Measurements from ENCODE around the gene PIH1D1.

The PIH1D1 gene

DNA sequence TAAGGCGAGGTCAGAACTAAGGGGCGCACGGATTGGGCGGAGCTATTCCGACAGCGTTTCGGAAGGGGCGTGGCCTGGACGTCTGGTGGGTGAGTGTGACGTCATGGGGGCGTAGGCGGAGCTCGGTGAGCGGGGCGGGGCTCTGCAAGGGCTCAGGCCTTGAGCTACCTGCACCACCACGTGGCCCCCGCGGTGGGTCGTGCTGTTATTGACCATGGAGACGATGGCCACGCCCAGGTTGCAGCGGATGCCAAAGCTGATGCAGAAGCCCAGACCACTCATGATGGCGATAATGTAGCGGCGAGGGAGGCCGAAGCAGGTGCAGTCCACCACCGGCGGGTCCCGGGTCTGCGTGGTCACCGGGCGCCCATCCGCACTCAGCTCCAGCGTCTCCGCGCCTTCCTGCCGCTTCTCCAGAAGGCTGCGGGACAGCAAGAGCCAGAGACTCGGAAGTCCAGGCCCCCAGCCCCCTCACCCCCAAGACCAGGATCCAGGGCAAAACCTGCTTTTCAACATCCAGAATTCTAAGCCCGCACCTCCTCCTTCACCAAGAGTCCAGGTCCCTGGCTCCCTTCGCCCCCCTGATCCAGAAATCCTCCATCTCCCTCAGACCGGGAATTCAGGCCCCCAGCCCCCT is 15.1 kb downstream of the PIH1D1 start:
- DNase-seq (ENCODE audit: low read depth in 1 of 2, low spot score in 1 of 2): peak in 1 of 2 donors; percentile 35

DNA sequence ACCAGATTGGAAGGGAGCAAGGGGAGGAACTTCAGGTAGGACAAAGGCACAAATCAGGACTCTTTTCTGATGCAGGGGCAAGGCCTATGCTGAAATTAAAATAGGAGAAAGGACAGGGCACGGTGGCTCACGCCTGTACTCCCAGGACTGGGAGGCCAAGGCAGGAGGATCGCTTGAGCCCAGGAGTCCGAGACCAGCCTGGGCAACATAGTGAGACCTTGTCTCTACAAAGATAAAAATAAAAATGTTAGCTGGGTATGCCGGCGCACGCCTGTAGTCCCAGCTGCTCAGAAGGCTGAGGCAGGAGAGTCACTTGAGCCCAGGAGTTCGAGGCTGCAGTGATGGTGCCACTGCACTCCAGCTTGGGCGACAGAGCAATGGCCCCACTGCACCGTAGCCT is 15.9 kb downstream of the PIH1D1 start:
- no peak for DNase-seq (ENCODE audit: low read depth in 1 of 2, low spot score in 1 of 2)

DNA sequence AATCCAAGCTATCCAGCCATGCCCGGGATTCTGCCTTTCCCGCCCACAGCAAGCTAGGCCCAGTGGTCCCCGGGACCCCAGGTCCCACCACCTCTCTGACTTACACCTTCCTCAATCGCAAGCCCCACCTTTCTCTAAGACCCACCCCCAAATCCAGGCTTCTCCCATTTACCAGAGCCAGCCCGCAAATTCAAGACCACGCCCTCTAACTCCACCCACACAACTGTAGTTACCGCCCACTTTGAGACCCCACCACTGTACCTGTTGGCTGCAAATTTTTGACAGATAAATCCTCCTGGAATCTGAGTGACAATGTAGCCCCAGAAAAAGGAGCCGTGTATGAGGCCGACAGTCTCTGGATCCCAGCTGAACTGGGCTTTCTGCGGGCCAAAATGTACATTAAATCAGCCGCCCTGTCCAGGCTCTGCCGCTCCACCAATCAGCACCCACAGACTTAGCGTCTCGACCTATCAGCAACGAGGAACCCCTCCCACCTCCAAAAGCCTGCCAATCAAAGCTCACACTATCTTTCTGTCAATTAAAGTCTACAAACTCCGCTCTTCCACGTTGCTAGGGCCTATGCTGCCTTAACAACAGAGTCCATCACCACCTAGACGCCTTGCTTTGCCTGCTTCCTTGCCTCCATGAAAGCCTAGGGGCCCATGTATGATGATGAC is 16.6 kb downstream of the PIH1D1 start:
- DNase-seq (ENCODE audit: low read depth in 1 of 2, low spot score in 1 of 2): no peak

DNA sequence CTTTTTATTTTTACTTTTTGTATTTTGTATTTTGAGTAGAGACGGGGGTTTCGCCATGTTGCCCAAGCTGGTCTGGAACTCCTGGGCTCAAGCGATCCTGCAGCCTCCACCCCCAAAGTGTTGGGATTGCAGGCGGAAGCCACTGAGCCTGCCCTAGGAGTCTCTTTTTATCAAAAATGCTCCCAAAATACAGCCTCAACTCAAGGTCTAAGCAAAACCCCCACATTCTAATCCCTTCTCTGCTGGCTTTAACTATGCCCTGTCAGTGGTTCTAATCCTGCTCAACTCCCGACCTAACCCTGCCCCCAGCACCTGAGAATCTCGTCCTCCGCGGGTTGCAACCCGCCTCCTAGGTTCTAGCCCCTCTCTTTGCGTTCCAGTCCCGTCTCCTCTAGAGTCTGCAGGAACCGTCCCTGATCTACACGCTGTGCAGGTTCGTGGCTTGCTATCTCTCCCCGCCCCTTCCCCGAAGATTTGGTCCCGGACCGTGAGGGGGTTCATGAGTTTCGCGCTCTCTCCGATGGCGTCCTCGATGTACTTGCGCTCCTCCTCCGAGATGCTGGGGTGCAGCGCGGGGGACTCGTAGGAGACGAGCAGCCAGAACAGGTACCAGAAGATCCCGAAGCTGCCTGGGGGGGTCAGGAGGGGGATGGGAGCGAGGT is 18.2 kb downstream of the PIH1D1 start:
- no peak for DNase-seq (ENCODE audit: low read depth in 1 of 2, low spot score in 1 of 2)

DNA sequence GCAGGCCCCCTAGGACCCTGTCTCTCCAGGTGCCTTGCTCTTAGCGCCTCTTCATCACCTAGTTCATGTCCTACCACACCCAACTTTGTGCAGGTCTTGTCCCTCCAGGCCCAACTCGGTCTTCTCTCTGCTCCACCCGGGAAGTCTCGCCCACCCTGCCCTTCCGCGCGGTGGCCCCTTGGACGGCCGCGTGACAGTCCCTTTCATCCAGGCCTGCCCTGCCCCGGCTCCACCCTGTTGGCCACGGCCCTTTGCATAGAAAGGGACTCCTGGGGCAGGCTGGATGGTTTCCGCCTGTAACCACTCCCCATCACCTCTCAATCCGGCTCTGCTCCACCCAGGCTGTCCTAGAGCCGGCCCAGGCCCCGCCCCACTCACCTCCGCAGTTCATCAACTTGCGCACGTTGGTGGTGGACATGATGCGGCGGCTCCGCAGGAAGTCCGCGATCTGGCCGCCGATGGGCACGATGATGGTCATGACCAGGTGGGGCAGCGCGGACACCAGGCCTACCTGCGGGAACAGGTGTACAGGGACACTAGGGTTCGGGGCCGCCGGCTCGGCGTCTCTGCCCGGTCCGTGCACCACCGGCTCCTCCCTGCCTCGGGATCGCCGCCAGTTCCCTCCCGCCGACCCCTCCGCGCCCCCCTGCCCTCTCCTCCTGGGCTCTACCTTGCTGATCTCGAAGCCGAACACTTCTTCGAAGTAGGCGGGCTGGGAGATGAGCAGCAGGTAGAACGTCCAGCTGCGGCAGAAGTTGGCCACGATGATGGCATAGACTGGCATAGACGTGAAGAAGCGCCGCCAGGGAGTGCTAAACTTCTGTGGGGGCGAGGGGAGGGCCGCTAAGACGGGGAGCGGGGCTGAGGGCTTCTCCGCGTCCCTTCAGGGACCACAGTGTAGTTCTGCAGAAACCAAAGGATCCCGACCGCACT is 19.2 kb downstream of the PIH1D1 start:
- no peak for DNase-seq (ENCODE audit: low read depth in 1 of 2, low spot score in 1 of 2)

DNA sequence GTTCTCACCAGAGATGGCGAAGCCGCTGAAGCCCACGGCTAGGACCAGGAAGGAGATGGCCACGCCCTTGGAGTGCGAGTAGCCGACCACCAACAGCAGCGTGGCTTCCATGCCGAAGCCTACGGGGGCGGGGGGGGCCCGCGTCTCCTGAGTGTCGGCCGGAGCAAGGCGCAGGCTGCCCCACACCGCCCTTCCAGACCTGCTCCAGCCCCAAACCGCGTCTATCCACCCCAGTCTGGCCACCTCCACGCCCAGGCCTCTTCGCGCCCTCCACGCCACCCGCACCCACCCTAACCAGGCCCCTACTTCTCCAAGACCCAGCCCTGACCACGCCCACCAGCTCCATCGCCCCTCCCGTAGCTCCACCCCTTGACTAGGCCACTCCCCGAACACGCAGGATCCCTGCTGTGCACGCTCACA is 20.3 kb downstream of the PIH1D1 start:
- no peak for DNase-seq (ENCODE audit: low read depth in 1 of 2, low spot score in 1 of 2)

DNA sequence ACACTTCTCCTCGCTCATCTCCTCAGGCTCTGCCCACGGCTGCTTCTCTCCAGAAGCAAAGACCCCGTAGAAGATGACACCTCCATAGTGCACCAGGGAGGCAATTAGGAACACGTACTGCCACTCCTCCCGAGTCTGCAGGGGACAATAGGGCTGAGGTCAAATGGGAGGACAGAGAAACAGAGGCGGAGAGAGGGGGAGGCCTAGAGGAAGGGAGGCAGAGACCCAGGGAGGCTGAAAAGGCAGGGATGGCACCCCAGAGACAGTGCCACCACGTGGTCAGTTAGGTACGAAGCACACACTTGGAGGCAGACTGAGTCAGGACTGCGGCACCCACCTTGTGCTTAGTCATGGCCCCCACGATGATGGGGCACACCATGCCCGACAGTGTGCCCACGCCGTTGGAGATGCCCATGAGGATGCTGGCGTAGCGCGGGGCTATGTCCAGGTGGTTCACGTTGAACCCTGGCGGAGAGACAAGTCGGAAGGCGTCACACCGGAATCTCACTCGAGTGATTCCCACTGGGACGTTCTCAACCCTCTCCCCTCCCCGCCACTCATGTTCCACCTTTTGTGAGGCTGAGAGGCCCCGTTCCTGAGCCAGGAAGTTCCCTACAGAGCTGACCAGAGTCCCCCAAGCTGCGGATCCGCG is 20.8 kb downstream of the PIH1D1 start:
- no peak for DNase-seq (ENCODE audit: low read depth in 1 of 2, low spot score in 1 of 2)

DNA sequence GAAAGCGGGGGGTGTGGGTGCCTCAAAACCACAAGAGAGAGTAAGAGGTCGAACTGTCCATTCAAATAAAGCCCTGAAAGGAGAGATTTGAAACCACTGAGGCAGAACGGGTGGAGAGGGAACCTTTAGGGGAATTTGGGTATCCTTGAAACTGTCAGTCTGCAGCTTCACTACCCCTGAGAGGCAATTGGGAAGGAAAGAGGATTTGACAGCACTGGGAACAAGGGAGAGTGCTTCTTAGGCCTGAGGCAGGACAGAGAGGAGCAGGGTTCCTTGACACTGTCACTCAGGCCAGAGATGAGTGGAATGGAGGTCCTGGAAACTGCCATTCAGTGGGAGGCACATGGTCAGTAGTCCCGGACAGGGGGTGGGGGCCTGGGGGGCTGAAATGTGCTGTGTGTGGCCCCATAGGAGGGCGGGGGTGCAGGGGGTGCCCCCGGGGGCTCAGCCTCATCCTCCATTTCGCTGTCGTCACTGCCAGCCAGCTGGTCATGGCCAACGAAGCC is 21.4 kb downstream of the PIH1D1 start:
- DNase-seq (ENCODE audit: low read depth in 1 of 2, low spot score in 1 of 2): no peak

DNA sequence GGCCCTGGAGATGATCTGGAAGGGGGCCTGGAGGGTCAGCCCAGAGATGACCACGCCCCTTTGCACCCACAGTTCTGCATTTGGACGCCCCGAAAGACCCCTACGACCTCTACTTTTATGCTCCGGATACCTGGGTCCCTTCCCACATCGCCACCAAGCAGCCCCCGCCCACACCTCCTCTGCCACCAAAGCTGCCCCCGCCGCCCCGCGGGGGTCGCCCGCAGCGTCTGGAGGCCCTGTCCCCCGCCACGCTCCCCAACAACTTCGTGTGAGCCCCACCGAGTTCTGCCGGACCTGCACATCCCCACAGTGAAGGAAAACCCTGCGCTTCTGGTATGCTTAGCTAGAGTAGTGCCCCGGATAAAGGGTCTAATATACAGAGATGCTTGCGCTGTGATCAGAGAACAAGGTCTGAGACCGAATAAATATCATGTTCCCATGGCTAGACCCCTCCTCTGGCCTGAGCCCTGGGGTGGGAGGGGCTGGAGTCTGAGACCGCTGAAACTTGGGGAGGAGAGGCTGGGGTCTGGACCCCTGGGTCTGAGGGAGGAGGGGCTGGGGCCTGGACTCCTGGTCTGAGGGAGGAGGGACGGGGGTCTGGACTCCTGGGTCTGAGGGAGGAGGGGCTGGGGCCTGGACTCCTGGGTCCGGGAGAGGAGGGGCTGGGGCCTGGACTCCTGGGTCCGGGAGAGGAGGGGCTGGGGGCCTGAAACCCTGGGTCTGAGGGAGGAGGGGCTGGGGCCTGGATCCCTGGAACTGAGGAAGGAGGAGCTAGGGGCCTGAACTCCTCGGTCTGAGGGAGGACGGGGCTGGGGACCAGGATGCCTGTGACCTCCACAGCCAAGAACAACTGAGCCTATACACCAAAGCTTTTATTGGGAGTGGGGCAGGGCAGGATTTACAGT is 22.8 kb downstream of the PIH1D1 start:
- DNase-seq (ENCODE audit: low read depth in 1 of 2, low spot score in 1 of 2): no peak

DNA sequence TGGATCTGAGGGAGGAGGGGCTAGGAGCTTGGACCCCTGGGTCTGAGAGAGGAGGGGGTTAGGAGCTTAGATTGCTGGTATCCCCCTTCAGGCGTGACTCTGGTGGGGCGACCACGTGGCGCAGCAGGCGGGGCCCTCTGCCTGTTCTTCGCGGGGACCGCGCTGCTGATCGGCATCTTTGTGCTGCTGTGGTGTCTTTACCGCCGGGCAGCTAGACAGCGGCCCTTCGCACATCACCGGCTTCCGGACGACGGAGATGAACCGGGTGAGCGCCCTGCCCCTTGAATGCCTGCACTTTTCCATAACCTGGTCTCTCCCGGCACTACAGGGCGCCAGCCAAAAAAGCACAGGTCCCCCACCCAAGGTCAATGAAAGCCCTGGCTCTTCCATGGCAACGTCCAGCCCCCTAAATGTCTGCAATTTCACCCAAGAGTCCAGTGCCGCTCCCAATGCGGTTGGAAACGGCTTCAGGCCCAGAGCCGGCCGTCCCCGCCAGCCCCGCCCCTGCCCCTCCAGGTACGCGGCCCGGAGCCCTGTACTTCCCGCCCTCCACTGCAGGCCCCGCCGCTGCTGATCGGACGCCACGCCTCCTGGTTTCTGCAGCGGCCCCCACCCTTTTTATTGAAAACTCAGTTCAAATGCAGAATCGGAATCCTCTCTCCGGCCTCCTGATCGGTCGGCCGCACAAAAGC is 23.6 kb downstream of the PIH1D1 start:
- no peak for DNase-seq (ENCODE audit: low read depth in 1 of 2, low spot score in 1 of 2)

DNA sequence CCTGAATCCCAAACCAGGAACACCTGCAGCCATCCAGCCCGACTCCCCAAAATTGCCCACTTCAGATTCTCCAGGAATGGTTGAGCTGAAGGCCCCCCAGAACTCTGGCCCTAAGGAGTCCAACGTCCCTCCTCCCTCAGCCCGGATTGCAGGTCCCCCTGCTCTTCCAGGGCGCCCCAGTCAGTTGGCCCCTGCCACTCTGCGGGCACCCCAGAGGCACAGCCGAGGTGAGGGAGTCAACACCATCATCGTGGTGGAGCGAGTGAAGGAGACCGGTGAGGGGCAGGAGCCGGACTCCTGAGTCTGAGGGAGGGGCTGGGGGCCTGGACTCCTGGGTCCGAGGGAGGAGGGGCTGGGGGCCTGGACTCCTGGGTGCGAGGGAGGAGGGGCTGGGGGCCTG is 24.3 kb downstream of the PIH1D1 start:
- DNase-seq (ENCODE audit: low read depth in 1 of 2, low spot score in 1 of 2): no peak

DNA sequence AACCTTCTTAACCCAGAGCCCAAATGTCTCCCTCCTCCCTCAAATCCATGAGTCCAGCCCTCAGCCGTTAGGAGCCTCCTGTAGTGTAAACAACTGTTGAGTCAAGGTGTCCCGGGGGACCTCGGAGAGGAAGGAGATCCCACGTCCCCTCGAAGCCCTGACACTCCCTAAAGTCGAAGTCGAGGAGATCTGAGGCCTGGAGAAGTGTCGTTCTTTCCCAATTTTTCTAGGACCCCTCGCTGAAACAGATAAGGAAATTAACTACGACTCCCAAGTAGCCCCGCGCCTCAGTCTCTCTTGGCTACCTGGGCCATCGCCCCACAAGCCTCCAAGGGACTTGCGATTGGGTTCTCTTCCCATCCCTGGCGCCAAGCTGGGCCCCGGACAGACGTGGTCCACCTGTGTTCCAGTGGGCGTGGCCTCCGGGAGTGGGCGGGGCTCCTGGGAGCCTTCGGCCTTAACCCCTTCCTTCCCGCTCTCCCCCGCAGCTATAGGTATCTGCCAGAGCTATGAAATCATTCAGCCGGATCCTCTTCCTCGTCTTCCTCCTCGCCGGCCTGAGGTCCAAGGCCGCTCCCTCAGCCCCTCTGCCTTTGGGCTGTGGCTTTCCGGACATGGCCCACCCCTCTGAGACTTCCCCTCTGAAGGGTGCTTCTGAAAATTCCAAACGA is 25.6 kb downstream of the PIH1D1 start:
- no peak for DNase-seq (ENCODE audit: low read depth in 1 of 2, low spot score in 1 of 2)

DNA sequence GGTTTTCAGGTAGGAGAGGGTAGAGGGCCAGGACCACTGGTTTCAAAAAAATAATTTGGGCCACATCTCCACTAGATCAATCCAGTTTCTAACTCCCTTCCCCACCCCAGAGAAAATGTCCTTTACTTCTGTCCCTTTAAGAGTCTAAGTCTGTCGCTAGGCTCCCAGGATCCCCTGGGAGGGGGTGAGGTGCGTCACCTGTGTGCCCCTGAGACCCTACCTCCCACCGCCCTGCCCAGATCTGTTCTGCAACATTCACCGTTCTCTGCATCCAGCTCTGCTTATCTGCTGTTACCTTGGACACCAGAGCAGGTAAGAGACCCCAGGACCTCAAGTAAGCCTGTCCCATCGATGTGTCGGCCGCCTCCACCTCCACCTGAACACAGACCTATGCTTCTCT is 26.4 kb downstream of the PIH1D1 start, which contains the start of gene GFY:
Gene GFY, plus strand, starts transcription at position 211 of the 400 bp plus-strand sequence. CDS start 1,043 bp downstream, outside the sequence.
- DNase-seq (ENCODE audit: low read depth in 1 of 2, low spot score in 1 of 2): no peak

DNA sequence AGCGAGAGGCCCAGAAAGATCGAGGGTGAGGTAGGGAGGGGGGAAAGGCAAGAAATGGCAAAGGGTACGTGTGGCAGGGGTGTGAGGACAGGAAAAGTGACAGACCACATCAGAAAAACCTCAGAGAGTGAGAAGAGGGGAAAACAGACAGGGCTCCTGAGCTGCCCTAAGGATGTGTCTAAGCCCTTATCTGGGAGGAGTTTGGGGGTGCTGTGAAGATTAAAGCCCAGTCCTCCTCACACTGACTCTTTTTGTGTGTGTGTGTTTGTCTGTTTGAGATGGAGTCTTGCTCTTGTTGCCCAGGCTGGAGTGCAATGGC is 27.7 kb downstream of the PIH1D1 start:
- no peak for DNase-seq (ENCODE audit: low read depth in 1 of 2, low spot score in 1 of 2)

DNA sequence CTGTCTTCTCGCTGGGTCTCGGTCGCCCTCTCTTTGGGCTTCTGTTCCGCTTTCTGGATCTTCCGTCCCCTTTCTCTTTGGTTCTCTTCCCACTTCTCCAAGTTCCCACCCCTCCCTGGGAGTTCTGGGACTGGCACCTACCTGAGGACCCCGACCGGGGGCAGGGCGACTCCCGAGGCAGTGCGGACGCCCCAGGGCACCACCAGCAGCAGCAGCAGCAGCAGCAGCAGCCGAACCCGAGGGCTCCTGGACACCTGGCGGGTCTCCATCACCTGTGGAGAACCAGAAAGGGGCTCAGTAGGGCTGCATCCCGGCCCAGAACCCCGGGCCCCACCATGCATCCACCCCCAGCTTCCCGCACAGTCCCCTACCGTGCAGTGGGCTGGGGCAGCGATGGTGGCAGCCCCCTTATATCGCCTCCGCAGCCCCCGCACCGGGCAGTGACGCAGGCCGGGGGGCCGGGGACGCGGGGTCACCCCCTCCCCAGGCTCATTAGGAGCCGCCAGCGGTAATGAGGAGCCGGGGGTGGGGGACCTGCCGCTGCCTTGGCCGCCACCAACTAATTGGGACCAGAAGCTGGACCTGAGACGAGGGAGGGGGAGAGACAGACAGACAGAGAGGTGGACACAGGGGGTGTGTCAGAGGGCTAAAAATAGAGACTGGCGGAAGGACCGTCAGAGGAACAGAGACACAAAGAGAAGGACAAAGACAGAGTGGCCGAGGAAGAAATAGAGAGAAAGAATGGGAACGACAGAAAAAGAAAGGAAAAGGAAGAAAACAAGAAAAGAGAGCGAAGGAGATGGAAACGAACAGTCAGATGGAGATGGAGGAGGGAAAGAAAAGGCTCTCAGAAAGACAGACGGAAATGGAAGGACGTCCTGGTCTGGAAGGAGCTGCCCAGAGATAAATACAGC is 28.3 kb downstream of the PIH1D1 start, which contains the start of gene PTH2:
Gene PTH2, minus strand, starts transcription at position 371 of the 914 bp plus-strand sequence. Its CDS starts 102 bp downstream, at position 269.
- no peak for DNase-seq (ENCODE audit: low read depth in 1 of 2, low spot score in 1 of 2)

DNA sequence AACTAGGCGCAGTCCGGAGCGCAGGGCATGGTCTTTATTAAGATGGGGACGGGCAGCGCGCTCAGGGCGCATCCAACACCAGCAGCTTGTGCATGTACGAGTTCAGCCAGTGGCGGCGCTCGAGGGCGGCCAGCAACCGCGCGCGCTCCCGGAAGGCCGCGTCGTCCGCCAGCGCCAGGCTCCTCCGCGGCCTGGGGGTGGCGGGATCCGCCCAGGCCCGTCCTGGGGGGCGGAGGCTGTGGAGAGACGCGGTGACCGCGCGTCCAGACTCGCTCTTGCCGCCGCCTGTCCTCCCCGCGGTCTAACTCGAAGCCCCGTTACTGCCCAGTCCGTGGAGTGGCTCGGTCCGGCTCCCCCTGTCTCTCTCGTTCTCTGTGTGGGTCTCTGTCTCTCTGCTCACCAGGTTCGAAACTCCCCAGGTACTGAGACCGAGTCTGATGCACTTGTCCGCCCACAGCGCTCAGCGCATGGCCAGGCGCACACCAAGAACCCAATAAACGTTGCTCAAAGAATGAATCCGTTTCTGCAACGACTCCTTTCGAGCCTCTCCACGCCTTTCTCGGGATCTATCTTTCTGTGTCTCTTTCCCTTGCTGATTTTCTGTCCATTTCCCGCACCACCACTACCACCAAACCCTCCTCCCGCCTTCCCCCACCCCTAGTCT is 29.1 kb downstream of the PIH1D1 start:
- DNase-seq (ENCODE audit: low read depth in 1 of 2, low spot score in 1 of 2): no peak

DNA sequence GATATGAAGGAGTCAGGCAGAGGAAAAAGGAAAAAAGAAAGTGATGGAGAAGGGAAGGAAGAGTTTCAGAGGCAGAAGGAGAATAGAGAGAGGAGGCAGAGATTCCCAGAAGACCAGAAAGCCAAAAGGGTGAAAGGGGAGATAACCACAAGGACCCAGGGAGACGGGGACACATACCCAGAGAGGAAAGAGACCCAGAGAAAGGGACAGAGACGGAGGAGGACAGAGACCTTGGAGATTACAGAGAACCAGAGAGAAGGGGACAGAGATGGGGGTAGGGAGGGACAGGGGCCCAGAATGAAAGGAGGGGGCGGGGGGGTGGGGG is 29.8 kb downstream of the PIH1D1 start:
- no peak for DNase-seq (ENCODE audit: low read depth in 1 of 2, low spot score in 1 of 2)
